HUES64 (cell line): ENCODE measurements around the gene EML6. TPM values are rescaled to one million over a fixed set of nuclear protein-coding genes. Genes with fewer than 3 reads are reported as not detected.
A peak's percentile ranks its signal among the peaks of the same experiment; 100 is the strongest.

Experiments
- H3K27ac ChIP-seq: 2 replicates; pipeline ENCODE4 v1.7.0; 2013; ENCODE audit warnings: low read depth, low read length, inconsistent platforms
- H3K27me3 ChIP-seq: 2 replicates; pipeline ENCODE4 v1.6.1; 2013; ENCODE audit warnings: mild to moderate bottlenecking, low read length; ENCODE audit not compliant: insufficient read depth
- H3K36me3 ChIP-seq: 2 replicates; pipeline ENCODE4 v1.6.1; 2013; ENCODE audit warnings: mild to moderate bottlenecking, low read length; ENCODE audit not compliant: insufficient read depth
- H3K4me1 ChIP-seq: 2 replicates; pipeline ENCODE4 v1.6.1; 2013; ENCODE audit warnings: mild to moderate bottlenecking, low read length, moderate library complexity; ENCODE audit not compliant: insufficient read depth
- H3K4me3 ChIP-seq: 2 replicates; pipeline ENCODE4 v1.5.1; 2013; ENCODE audit warnings: mild to moderate bottlenecking, low read length, moderate library complexity
- H3K9ac ChIP-seq: 2 replicates; pipeline ENCODE4 v1.6.1; 2013; ENCODE audit warnings: mild to moderate bottlenecking, low read depth, low read length
- H3K9me3 ChIP-seq: 2 replicates; pipeline ENCODE4 v1.6.1; 2013; ENCODE audit warnings: low read depth, low read length; ENCODE audit not compliant: insufficient read depth
- WGBS: fragments of 150-250, 120-280 bp; methylation state at CpG from one replicate; pipeline ENCODE4 v1.1.7; 2013; ENCODE audit warnings: missing lambda C conversion rate; 5-methylcytosine and 5-hydroxymethylcytosine counted together
- polyA plus RNA-seq, 2 experiments: library from polyadenylated mRNA; stranded (reverse); fragments of 50-300 nt; gene quantifications; one replicate each; pipeline ENCODE4 v1.2.3, GENCODE V29; 2013

Gene EML6
- polyA plus RNA-seq (2013, experiment 1 of 2) = 0.30 TPM
- polyA plus RNA-seq (2013, experiment 2 of 2) = 1.2 TPM

- WGBS = under 1% methylated on average over 90 of the region's 90 CpGs
- Histone ChIP-seq H3K36me3 (no peaks in the 10 kb centered on the region), H3K4me3 (peak within 1 kb of the TSS; percentile 97), H3K27me3 (peaks cover 89% of the 10 kb centered on the region), H3K9me3 (no peaks in the 10 kb centered on the region), H3K27ac (no peak within 1 kb of the TSS), H3K9ac (peak within 1 kb of the TSS; percentile 87), H3K4me1 (peaks cover 4% of the 10 kb centered on the region)
Observed at GRCh38 chr2:54723131-54723995, at the start of gene EML6. EML6 (plus strand) TSS chr2:54723662; CDS start chr2:54725062, 1,400 bp downstream.

DNA sequence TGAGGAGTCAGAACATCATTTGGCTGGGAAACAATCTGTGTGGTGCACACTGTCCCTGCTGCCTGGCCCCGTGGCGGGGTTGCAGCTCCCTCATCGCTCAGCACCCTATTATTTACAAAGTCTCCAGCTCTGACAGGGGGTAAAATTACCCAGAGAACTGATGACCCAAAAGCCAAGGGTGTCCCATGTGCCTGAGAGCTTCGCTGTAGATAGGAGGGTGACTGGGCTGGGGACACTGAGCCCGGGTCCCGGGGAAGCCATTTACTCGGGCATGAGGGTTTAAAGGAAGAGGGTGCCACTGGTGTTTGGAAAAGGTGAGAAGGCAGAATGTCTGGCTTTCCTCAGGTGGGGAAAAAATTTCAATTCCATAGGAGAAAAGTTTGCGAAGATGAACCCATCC is 48.2 kb upstream of the EML6 start:
- Histone ChIP-seq H3K4me1 (peaks cover 9% of the 10 kb centered on the region; the same call in 1 of the 2 replicates), H3K27ac (no peak overlapping the region), H3K27me3 (no peaks in the 10 kb centered on the region), H3K36me3 (peaks cover 12% of the 10 kb centered on the region), H3K4me3 (no peak overlapping the region), H3K9me3 (no peaks in the 10 kb centered on the region), H3K9ac (no peak overlapping the region)
- WGBS = 94% methylated on average over 8 of the region's 8 CpGs

DNA sequence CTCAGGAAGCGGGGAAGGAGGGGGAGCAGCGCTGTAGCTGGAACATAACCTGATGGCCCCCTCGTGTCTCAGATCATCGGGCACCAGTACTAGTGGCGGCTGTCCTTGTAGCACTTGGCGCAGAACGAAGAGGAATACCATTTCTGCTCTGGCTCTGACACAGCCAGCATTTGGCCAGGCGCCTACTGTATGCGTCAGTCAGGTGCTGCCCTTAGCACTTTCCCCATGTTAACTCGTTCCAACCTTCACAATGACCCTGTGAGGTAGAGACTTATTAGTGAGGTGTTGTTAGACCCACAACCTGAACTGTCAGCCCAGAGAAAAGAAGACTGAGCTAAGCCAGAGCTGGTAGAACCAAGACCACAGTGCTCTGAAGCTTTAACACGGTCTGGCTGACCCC is 47.7 kb upstream of the EML6 start:
- Histone ChIP-seq H3K9me3 (no peaks in the 10 kb centered on the region), H3K9ac (no peak overlapping the region), H3K27ac (no peak overlapping the region), H3K4me3 (no peak overlapping the region), H3K27me3 (no peaks in the 10 kb centered on the region), H3K36me3 (peaks cover 7% of the 10 kb centered on the region), H3K4me1 (peaks cover 9% of the 10 kb centered on the region; the same call in 1 of the 2 replicates)
- WGBS = 94% methylated on average over 11 of the region's 11 CpGs

- Histone ChIP-seq H3K4me1 (peaks cover 9% of the 10 kb centered on the region; the same call in 1 of the 2 replicates), H3K27me3 (no peaks in the 10 kb centered on the region), H3K36me3 (no peaks in the 10 kb centered on the region), H3K4me3 (no peak overlapping the region), H3K9ac (no peak overlapping the region), H3K27ac (no peak overlapping the region), H3K9me3 (no peaks in the 10 kb centered on the region)
- 93% methylated on average over 2 of the region's 2 CpGs for WGBS
Observed at GRCh38 chr2:54676656-54677055, 46.8 kb upstream of the EML6 start.

DNA sequence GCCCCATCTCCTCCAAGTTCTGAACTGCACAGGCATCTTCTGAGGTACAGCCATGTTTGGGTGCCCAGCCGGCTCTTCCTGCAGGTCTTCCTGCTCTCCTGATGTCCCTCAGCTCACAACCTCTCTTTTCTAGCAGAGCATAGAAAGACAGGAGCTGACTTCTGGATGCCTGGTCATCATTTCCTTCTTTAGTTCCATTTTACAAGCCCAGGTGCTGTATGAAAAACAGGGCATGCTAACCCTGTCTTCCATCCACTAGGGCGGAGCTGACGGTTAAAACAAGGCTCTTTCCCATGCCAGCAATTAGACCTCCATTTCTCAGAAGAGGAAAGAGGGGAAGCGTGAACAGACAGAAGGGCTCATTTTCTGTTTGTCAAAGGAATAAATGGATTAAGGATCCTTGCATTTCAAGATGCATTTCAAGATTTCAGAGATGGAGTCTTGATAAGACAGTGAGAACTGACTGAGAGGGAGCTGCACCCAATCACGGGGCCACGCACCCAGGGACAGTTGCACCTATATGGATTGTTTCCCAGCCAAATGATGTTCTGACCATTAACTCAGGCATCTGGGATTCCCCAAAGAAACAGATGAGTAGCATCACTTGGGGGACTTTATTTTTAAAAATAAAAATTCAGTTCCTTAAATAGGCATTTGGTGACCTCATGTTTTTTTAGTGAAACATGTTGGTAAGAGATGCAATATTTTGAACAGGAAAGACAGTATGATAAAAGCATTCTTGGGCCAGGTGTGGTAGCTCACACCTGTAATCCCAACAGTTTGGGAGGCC is 45.8 kb upstream of the EML6 start:
- no peak overlapping the region for H3K9ac ChIP-seq
- no peak overlapping the region for H3K27ac ChIP-seq
- no peak overlapping the region for H3K4me3 ChIP-seq
- WGBS = 98% methylated on average over 6 of the region's 6 CpGs
- no peaks in the 10 kb centered on the region for H3K36me3 ChIP-seq
- no peaks in the 10 kb centered on the region for H3K27me3 ChIP-seq
- H3K9me3 ChIP-seq = no peaks in the 10 kb centered on the region
- peaks cover 7% of the 10 kb centered on the region; the same call in 1 of the 2 replicates for H3K4me1 ChIP-seq

DNA sequence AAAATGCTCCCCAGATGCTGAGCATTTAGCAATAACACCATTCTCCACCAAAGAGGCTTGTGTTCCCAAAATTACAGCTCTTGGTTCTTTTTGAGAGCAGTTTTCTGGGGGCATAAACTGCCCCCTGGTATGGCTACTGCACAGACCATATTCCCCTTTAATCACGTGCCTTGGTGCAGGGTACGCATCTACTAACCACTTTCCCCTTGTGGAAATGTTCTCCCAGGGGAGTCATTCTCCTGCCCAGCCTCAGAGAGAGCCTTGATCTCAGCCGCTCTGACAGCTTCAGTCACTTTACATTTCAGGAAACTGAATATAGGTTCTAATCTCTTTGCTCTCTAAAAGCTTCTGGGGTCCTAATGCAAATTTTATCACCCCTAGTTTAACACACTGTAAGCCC is 44.7 kb upstream of the EML6 start:
- Histone ChIP-seq H3K27me3 (no peaks in the 10 kb centered on the region), H3K27ac (no peak overlapping the region), H3K9me3 (no peaks in the 10 kb centered on the region), H3K4me1 (no peaks in the 10 kb centered on the region), H3K9ac (no peak overlapping the region), H3K36me3 (no peaks in the 10 kb centered on the region), H3K4me3 (no peak overlapping the region)
- 75% methylated on average over 3 of the region's 3 CpGs for WGBS

GRCh38 chr2:54680397-54681041 is 42.9 kb upstream of the EML6 start:
- no peak overlapping the region for H3K4me3 ChIP-seq
- H3K27ac ChIP-seq = no peak overlapping the region
- no peak overlapping the region for H3K9ac ChIP-seq
- no peaks in the 10 kb centered on the region for H3K27me3 ChIP-seq
- H3K9me3 ChIP-seq = no peaks in the 10 kb centered on the region
- H3K4me1 ChIP-seq = no peaks in the 10 kb centered on the region
- H3K36me3 ChIP-seq = no peaks in the 10 kb centered on the region
- 84% methylated on average over 6 of the region's 6 CpGs for WGBS

- WGBS = 93% methylated on average over 6 of the region's 6 CpGs
- Histone ChIP-seq H3K9ac (no peak overlapping the region), H3K4me1 (no peaks in the 10 kb centered on the region), H3K9me3 (no peaks in the 10 kb centered on the region), H3K36me3 (no peaks in the 10 kb centered on the region), H3K27ac (no peak overlapping the region), H3K27me3 (no peaks in the 10 kb centered on the region), H3K4me3 (no peak overlapping the region)
Observed at GRCh38 chr2:54681416-54681815, 42.0 kb upstream of the EML6 start.

DNA sequence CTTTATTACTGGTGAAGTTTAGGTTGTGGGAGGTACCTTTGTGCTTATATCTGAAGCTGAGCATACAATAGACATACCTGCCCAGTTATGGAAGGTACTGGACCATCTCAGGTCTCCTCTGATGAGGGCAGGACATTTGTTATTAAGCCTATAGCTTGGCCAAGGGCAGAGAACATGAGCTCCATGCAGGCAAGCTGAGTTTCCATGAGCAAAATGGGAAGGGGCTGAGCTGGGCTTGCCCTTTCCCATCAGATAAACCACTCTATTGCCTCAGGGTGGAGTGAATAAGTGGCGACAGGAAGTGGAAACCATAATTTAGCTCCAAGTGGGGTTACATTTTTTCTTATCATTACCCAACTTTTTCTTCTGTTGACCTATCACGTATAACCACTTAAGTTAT is 39.9 kb upstream of the EML6 start:
- no peaks in the 10 kb centered on the region for H3K36me3 ChIP-seq
- H3K4me3 ChIP-seq = no peak overlapping the region
- no peaks in the 10 kb centered on the region for H3K4me1 ChIP-seq
- no peak overlapping the region for H3K27ac ChIP-seq
- no peaks in the 10 kb centered on the region for H3K27me3 ChIP-seq
- H3K9me3 ChIP-seq = no peaks in the 10 kb centered on the region
- no peak overlapping the region for H3K9ac ChIP-seq
- WGBS = no CpG with 5 or more reads among the region's 2 CpGs

DNA sequence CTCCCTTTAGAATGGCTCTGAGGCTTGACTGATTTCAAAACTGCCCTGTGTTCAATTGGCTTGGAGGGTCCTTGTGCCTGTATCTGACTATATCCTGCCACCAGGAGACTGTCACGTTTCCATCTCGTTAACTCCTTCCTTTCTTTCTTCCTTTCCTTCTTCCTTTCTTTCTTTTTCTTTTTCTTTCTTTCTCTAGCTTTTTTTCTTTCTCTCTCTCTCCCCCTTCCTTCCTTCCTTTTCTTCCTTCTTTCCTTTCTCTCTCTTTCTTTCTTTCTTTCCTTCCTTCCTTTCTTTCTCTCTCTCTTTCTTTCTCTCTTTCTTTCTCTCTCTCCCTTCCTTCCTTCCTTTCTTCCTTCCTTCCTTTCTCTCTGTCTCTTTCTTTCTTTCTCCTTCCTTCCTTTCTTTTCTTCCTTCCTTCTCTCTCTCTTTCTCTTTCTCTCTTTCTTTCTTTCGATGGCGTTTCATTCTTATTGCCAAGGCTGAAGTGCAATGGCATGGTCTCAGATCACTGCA is 38.1 kb upstream of the EML6 start:
- Histone ChIP-seq H3K4me1 (no peaks in the 10 kb centered on the region), H3K9ac (no peak overlapping the region), H3K4me3 (no peak overlapping the region), H3K36me3 (no peaks in the 10 kb centered on the region), H3K27me3 (no peaks in the 10 kb centered on the region), H3K9me3 (no peaks in the 10 kb centered on the region), H3K27ac (no peak overlapping the region)
- 83% methylated on average over 4 of the region's 4 CpGs for WGBS
